GM10847 (cell line): Measurements from ENCODE around the gene RAP1GDS1.

Source experiments
- POLR2A ChIP-seq: IDR thresholded peaks from 2 replicates; pipeline ENCODE4 v1.6.1; 2011; ENCODE audit not compliant: insufficient read length; ENCODE audit errors: extremely low read depth

RAP1GDS1 gene

GRCh38 chr4:98319021-98319420 lies 57.8 kb downstream of the RAP1GDS1 start:
- no peak for TF ChIP-seq POLR2A

GRCh38 chr4:98326168-98326567 lies 65.0 kb downstream of the RAP1GDS1 start:
- TF ChIP-seq POLR2A: no peak

DNA sequence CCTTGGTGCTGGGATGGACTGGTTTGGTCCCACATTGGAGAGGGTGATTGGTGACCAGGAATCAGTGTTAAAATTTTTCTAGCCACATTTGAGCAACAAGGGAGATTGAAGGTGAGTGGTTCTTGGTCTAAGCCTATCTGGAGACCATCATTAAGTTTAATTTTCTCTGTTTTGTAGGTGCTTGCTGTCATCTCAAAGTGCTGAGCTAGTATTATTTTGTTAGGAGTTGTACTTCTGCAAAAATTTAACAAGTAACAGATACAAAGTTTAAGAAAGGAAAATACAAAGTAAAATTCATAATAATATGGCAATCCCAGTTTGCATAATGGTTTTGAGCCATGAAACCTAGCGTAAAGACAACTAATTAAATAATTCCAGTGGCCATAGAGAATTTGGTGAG lies 66.5 kb downstream of the RAP1GDS1 start:
- TF ChIP-seq POLR2A: no peak

- no peak for TF ChIP-seq POLR2A
Observed at GRCh38 chr4:98332017-98332416, 70.8 kb downstream of the RAP1GDS1 start.

GRCh38 chr4:98334461-98334860 lies 73.3 kb downstream of the RAP1GDS1 start:
- no peak for TF ChIP-seq POLR2A

- TF ChIP-seq POLR2A: no peak
Observed at GRCh38 chr4:98338761-98339438, 77.7 kb downstream of the RAP1GDS1 start.

DNA sequence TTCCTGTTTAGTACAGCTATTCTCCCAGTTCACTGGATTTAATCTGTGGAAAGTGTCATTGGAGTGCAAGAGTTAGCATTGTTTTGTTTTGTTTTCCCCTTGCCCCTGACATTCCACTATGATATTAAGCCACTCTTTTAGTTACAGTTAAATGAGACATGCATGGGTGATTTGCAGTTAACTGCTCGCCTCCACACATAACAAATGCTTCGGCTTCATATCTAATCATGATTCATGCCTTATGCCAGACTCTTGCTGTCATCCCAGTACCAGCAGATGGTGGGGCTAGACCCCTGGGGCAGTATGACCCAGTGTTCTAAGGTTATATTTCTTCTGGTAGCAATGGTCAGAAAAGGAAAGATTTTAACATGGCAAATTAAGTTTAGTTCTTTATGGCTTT lies 80.1 kb downstream of the RAP1GDS1 start:
- TF ChIP-seq POLR2A: no peak

DNA sequence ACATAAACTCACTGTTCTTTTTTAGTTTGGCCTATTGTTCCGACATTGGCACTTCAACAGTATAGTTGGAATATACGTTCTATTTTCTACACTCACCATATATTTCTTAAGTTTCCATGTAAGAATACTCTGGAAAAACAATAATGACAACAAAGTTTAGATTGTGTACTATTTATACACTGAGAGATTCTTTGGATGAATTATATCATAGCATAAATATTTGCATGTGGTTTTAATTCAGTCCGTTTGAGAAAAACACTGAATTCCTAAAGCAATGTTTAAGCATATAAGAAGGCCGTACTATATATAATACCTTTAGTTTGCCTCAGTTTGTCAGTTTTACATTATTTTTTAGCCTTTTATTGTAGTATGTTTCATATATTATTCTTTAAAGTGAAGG lies 82.4 kb downstream of the RAP1GDS1 start:
- no peak for TF ChIP-seq POLR2A

GRCh38 chr4:98345838-98346237 lies 84.7 kb downstream of the RAP1GDS1 start:
- TF ChIP-seq POLR2A: no peak

DNA sequence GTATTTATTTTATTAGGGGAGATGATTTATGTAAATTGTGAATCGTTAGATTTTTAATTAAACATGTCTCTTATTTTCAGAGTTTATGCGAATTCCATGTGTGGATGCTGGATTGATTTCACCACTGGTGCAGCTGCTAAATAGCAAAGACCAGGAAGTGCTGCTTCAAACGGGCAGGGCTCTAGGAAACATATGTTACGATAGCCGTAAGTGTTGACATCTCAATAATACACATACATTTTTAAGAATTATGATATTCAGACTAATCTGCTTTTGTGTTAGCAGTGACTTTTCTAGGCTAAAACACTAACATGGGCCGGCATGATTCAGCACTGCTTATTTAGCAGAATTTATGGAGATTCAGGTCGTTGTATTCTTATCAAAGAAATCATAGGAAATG lies 91.2 kb downstream of the RAP1GDS1 start:
- no peak for TF ChIP-seq POLR2A

- TF ChIP-seq POLR2A: no peak
Observed at GRCh38 chr4:98352940-98353339, 91.8 kb downstream of the RAP1GDS1 start.

GRCh38 chr4:98358630-98359248 lies 97.6 kb downstream of the RAP1GDS1 start:
- no peak for TF ChIP-seq POLR2A

DNA sequence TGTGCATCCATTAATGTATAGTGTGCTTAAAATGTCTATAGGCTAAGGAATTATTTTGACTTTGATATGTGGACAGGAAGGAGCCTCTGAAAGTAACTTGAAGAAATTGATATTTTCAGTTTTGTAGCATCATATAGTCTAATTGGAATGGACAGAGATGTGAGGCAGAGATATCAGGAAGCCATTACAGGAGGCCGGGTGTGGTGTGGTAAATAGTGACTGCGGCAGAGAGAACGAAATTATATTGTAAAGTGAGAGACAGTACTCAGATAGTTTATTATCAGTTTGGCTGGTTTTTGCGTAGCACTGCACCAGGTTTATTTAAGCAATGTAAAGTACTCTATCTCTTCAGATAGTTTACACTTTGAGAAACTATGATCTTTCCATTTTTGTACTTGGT lies 98.5 kb downstream of the RAP1GDS1 start:
- no peak for TF ChIP-seq POLR2A

GRCh38 chr4:98363431-98363830 lies 102.2 kb downstream of the RAP1GDS1 start:
- TF ChIP-seq POLR2A: no peak

GRCh38 chr4:98369322-98369721 lies 108.1 kb downstream of the RAP1GDS1 start:
- no peak for TF ChIP-seq POLR2A

GRCh38 chr4:98374643-98375042 lies 113.5 kb downstream of the RAP1GDS1 start:
- no peak for TF ChIP-seq POLR2A

DNA sequence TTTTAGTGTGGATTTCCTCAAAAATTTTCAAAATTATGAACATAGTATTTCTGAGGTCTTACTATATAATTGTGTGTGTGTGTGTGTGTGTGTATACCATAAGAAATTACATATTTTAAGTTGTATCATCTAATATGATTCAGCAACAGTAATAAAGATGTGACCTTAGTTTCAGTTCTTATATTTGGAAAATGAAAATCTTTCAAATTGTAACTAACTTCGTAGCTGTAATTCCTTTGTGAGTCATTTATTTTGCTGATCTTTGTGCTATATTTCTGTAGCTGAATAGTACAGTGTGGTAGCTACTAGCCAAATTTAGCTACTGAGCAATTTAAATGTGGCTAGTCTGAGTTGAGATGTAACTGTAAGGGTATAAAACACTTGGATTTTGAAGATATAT lies 116.4 kb downstream of the RAP1GDS1 start:
- TF ChIP-seq POLR2A: no peak
